AML-193 (cell line): ENCODE results near the gene BSDC1.

Experiments used
- DNase-seq, 2 experiments: peaks; one replicate each; lab custom pipeline; 2025; lab: John Stamatoyannopoulos, UW

Gene BSDC1

GRCh38 chr1:32393832-32394140 lies 455 bp downstream of the BSDC1 start:
- no peak for DNase-seq

DNA sequence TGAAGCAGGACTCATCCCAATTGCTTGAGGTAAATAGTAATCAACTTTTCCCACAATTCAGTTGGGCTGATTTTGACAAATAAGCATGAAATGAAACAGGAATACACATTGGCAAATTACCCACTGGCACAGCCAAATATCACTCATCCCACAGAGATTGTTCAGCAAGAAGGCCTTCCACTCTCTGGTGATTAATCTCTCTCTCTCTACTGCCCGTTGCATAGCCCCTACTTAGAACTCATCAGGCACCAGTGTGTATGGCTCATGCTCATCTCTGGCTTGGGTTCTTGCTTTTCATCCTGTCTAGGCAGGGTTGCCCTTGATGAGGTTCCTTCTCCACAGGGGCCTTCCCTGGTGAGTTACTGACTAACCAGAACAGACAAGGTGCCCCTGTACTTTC lies 1.1 kb downstream of the BSDC1 start:
- no peak for DNase-seq

DNA sequence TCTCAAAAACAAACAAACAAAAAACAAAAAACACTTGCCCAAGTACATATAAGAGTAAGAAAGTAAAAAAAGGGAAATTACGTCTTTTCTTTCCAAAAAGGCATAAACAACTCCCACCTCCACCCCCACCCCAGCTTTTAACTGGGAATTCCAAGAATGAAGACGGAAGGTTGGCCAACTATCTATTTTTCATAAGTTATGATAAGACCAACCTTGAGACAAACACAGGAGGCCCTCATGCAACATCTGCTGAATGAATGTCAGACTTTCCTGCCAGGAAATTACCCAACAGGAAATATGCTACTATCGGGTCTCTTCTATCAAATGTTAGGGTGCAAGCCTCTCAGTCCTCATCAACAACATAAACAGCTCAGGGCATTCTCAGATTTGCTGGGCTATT lies 1.9 kb downstream of the BSDC1 start:
- DNase-seq, result peak; percentile 5 to 12

DNA sequence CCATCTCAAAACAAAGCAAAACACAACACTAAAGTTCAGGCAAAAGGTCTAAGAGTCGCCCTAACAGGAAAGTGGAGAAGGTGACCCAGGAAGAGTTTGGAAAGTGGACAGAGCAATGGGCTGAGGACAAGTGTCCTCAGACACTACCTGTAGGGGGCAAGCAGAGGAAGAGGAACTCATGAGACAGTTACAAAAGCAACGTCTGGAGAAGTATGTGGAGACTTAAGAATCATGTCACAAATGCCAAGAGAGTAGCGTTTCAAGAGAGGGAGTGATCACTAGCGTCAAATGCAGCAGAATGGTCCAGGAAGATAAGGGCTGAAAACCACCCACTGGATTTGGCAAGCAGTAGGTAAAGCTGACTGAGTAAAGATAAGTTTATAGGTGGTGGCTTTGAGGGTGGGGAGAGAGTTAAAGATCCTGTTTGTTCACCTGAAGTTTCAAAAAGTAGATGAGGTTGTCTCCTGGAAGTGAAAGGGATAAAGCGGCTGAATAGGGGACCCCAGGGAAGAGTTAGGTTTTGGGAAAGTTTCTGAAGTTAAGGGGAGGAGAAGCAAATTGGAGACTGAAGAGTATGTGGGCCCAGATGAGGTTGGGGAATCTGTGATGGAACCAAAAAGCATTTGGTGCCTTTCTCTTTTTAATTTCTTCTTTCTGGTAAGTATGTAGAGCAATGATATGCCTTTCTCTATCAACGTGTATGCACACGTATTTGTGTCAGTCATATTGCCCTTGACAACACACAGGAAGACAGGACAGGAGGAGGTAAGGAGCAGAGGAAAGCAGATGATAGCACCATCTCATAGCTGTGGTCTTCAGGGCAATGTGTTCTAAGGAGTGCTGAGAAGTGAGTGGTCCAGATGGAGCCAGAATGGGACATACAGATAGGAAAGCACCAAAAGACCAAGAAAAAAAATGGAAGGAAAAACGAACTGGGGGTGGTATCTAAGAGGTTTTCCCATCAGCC lies 3.1 kb downstream of the BSDC1 start:
- DNase-seq, result peak; percentile 6 to 17

GRCh38 chr1:32388641-32389040 lies 5.6 kb downstream of the BSDC1 start:
- no peak for DNase-seq

GRCh38 chr1:32386676-32387392 lies 7.4 kb downstream of the BSDC1 start:
- DNase-seq, result no peak

DNA sequence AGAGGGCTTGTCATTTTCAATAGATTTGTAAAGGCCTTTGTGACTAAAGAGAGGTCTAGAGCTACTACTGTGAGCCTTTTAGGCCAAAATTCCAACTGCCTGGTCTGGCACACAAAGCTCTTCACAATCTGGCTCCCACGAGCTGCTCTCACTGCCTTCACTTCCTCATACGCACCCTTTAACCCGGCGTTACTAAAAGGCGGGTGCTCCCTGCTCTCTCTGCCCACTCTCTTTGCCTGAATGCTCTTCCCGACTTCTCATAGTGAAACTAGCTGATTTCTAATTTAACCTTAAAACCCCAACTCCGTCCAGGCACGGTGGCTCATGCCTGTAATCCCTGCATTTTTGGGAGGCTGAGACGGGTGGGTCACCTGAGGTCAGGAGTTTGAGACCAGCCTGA lies 14.2 kb downstream of the BSDC1 start:
- no peak for DNase-seq

GRCh38 chr1:32377541-32378220 lies 16.6 kb downstream of the BSDC1 start:
- DNase-seq, result no peak

DNA sequence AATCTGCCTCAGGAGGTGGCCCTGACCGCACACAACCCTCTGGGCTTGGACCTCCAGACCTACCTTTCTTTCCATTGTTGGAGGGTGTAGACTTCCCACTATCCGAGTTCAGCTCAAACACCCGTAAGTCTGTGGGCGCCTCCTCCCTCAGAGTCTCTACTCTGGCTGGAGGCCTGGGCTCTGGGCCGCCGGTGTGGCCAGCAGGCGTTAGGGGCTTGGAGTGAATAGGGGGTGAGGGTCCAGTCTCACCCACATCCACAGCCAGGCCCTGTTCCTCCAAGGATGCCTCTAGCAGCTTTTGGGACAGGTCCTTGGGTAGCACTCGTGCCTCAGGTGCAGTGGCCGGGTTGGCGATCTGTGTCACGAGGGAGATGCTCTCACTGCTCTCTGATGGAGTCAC lies 18.0 kb downstream of the BSDC1 start:
- no peak for DNase-seq

DNA sequence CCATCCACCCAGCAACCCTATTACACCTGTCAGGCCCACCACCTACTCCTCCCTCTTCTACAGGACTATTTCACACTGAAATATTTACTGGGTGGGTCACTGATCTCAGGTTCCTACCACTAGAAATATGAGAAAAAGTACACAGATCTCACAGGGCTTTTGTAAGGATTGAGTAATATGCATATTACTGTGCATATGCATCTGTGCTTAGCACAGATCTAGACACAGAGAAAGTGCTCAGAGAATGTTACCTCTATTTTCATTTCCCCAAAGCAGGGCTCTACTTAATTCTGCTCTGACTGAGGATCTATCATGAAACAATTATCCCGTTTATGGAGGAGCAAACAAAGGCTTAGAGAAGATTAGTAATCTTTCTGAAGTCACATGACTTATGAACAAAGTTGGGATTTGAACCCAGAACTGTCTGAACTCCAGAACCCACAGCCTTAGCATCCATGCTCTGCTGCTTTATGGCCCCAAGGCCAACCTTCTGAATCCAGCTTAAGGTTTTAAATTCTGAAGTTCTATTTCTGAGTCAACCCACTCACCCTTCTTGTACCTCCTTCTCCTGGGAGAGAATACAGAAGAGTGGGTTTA lies 20.1 kb downstream of the BSDC1 start:
- DNase-seq, result no peak

DNA sequence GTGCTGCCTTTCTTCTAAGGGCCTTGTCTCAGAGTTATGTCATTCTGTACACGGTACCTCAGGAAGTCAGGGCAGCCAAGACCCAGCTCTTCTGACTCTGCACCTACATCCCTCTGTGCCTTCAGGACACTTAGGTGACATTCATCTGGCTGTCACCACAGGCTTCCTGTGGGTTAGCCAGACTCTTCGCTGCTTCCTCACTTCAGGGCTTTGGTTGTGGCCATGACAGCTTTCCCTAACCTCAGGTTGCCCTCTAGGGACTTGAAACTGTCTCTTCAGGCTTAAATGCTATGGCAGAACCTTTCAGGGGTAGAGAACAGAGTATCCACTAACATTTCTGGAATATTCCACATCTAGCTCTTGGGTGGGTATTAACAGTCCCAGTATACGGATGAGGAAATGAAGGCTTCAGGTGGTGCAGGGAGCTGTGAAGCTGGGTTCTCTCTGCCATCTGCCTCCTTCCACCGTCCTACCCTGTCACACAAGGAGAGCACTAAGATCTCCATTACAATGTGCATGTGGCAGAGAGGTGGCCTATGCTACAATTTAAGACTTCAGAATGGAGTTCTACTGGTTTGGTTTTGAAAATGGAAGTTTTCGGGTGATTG lies 22.0 kb downstream of the BSDC1 start:
- peak; percentile 85 to 86 for DNase-seq

GRCh38 chr1:32367912-32368635 lies 26.2 kb downstream of the BSDC1 start:
- no peak for DNase-seq

DNA sequence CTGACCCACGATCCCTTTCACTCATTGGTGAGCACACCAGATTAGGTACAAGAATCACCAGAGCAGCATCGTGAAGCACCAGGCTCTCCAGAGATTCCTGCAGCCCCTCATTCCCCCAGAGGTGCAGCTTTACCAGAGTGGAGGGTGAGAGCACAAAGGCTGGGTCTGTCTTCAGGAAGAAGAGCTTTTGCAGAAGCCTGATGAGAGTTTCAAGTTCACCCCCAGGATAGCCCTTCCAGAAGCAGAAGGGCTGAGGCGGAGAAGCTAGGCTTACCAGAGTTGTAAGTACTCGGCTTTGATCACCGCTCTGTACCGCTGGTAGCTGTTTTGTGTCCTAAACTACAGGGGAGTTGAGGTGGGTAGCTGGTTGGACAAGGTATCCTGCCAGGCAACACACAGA lies 28.8 kb downstream of the BSDC1 start:
- DNase-seq, result no peak

DNA sequence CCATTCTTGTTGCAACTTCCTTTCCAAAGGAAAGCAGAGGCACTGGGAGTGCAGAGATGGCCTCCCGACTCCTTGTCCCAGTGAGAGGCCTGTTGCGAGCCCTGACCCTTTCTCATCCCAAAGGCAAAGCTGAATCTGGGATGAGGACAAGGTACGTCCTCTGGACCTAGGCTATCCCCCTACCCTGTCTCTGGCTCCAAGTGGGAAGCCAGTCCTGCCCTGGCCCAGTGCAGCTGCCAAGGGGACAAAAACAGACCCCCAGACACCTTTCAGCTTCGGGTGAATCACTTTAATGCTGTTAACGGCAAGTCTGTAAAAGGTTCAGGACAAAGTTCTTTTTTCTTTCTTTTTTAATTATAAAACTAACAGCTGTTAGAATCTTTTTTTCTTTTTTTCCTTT lies 29.4 kb downstream of the BSDC1 start:
- no peak for DNase-seq

GRCh38 chr1:32363713-32364112 lies 30.5 kb downstream of the BSDC1 start:
- no peak for DNase-seq

GRCh38 chr1:32362474-32363313 lies 31.5 kb downstream of the BSDC1 start, which contains the start of the genes FAM229A and TSSK3:
Gene FAM229A, minus strand, starts transcription at chr1:32362485. Its CDS starts 394 bp downstream, at chr1:32362091.
Gene TSSK3, plus strand, starts transcription at chr1:32362539. Its CDS starts 163 bp downstream, at chr1:32362702.
- no peak for DNase-seq

- DNase-seq, result no peak
These were observed 32.4 kb downstream of the BSDC1 start for GRCh38 chr1:32361674-32362473.

GRCh38 chr1:32361308-32361673 lies 33.0 kb downstream of the BSDC1 start:
- DNase-seq, result no peak

DNA sequence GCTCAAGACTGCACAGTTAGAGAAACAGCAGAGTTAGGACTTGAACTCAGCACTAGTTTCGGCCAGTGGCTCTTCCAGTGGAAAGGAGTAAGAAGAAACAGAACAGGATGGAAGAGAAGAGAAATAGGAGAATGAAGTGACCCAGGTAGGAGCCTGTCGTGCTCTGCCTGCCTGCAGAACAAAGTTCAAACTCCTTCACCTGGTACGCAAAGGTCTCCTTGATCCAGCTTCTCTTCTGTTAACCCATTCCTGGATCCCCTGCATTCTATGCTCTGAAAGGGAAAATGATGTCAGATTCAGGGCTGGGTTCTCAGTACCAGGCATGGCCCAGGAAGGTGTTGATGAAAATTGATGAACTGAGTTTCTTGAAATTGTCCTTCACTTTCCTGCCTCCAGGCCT lies 35.8 kb downstream of the BSDC1 start:
- no peak for DNase-seq
